Astrocyte (in vitro differentiated cells and primary cell): ENCODE measurements around the gene SERPINB11. TPM values are rescaled to one million over a fixed set of nuclear protein-coding genes. Genes with fewer than 3 reads are reported as not detected.
A peak's percentile ranks its signal among the peaks of the same experiment; 100 is the strongest.

ENCODE experiments used
- DNase-seq: peaks from one replicate; pipeline ENCODE4 v3.0.0-alpha.2; 2010; ENCODE audit warnings: low read depth
- FAIRE-seq: peaks from 2 replicates; lab custom pipeline; 2011; peaks lifted over from hg19 to GRCh38; lab: Jason Lieb, UNC
- H2AFZ ChIP-seq: 2 replicates; pipeline ENCODE4 v1.6.0; 2012; ENCODE audit warnings: low read depth, low read length, inconsistent platforms
- H3K27ac ChIP-seq: 2 replicates; pipeline ENCODE4 v1.5.1; 2011; ENCODE audit warnings: low read depth, low read length, inconsistent platforms
- H3K27me3 ChIP-seq: 2 replicates; pipeline ENCODE4 v1.6.0; 2011; ENCODE audit warnings: low read length, inconsistent platforms; ENCODE audit not compliant: insufficient read depth
- H3K36me3 ChIP-seq: 2 replicates; pipeline ENCODE4 v1.5.1; 2011; ENCODE audit warnings: low read length, inconsistent platforms; ENCODE audit not compliant: insufficient read depth
- H3K4me1 ChIP-seq: 2 replicates; pipeline ENCODE4 v1.5.1; 2011; ENCODE audit warnings: low read length, inconsistent platforms; ENCODE audit not compliant: insufficient read depth
- H3K4me2 ChIP-seq: 2 replicates; pipeline ENCODE4 v1.6.0; 2012; ENCODE audit warnings: low read length, inconsistent platforms
- H3K4me3 ChIP-seq: 2 replicates; pipeline ENCODE4 v1.5.1; 2011; ENCODE audit warnings: low read depth, mild to moderate bottlenecking, low read length, inconsistent platforms; ENCODE audit not compliant: insufficient read depth
- H3K79me2 ChIP-seq: 2 replicates; pipeline ENCODE4 v1.6.0; 2012; ENCODE audit warnings: mild to moderate bottlenecking, low read length, inconsistent platforms; ENCODE audit not compliant: insufficient read depth
- H3K9ac ChIP-seq: 2 replicates; pipeline ENCODE4 v1.6.0; 2012; ENCODE audit warnings: mild to moderate bottlenecking, low read length, inconsistent platforms
- H3K9me3 ChIP-seq: 2 replicates; pipeline ENCODE4 v1.5.1; 2012; ENCODE audit warnings: low read depth, mild to moderate bottlenecking, low read length, inconsistent platforms; ENCODE audit not compliant: insufficient read depth
- H4K20me1 ChIP-seq: 2 replicates; pipeline ENCODE4 v1.6.0; 2012; ENCODE audit warnings: low read length, inconsistent platforms; ENCODE audit not compliant: insufficient read depth
- H3K27ac Mint-ChIP-seq: one replicate; pipeline ENCODE4 v1.8.0; 2021; ENCODE audit warnings: mild to moderate bottlenecking, mixed read lengths; ENCODE audit not compliant: unreplicated experiment
- H3K27me3 Mint-ChIP-seq: one replicate; pipeline ENCODE4 v1.8.0; 2021; ENCODE audit warnings: low read depth, mixed read lengths; ENCODE audit not compliant: unreplicated experiment
- H3K36me3 Mint-ChIP-seq: one replicate; pipeline ENCODE4 v1.8.0; 2021; ENCODE audit warnings: low read depth, mixed read lengths; ENCODE audit not compliant: unreplicated experiment
- H3K4me1 Mint-ChIP-seq: one replicate; pipeline ENCODE4 v1.8.0; 2021; ENCODE audit warnings: low read depth, mixed read lengths; ENCODE audit not compliant: unreplicated experiment
- H3K4me3 Mint-ChIP-seq: one replicate; pipeline ENCODE4 v1.8.0; 2021; ENCODE audit warnings: mild to moderate bottlenecking, moderate library complexity, mixed read lengths; ENCODE audit not compliant: unreplicated experiment
- H3K9me3 Mint-ChIP-seq: one replicate; pipeline ENCODE4 v1.8.0; 2021; ENCODE audit warnings: mild to moderate bottlenecking, mixed read lengths; ENCODE audit not compliant: unreplicated experiment
- CTCF ChIP-seq: IDR thresholded peaks from 2 replicates; pipeline ENCODE4 v1.5.1; 2011; ENCODE audit warnings: low read depth, mild to moderate bottlenecking, inconsistent platforms, low read length, moderate library complexity; ENCODE audit not compliant: insufficient read depth
- EZH2 ChIP-seq: IDR thresholded peaks from 2 replicates; pipeline ENCODE4 v1.6.1; 2012; ENCODE audit warnings: mild to moderate bottlenecking, low read length, inconsistent platforms; ENCODE audit not compliant: insufficient read depth
- total RNA-seq: library from RNA; stranded (reverse); gene quantifications from 2 replicates; pipeline ENCODE4 v1.2.1, GENCODE V29; 2021

The SERPINB11 gene
- total RNA-seq, 1 donor from 2014 or later: not detected

DNA sequence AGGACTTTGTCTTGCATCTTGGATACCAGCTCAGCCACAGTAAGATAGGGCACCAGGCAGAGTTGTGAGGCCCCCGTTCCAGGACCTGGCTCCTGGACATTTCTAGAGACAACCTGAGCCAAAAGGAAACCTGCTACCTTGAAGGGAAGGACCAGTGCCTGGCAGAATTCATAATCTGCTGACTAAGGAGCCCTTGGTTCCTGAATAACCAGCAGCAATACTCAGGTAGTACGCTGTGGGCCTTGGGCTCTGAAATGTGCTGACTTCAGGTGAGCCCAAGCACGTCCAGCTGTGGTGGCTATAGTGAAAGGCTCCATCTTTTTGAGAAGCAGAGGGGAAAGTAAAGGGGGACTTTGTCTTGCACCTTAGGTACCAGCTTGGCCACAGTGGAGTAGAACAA lies 28.5 kb downstream of the SERPINB11 start:
- no peaks in the 10 kb centered on the region for H3K79me2 ChIP-seq
- no peaks in the 10 kb centered on the region for H4K20me1 ChIP-seq
- H3K27me3 ChIP-seq: no peaks in the 10 kb centered on the region
- no peak overlapping the region for H3K9ac ChIP-seq
- DNase-seq (no peak), FAIRE-seq (no peak)
- no peaks in the 10 kb centered on the region for H3K4me1 Mint-ChIP-seq
- no peaks in the 10 kb centered on the region for H3K36me3 ChIP-seq
- no peaks in the 10 kb centered on the region for H3K36me3 Mint-ChIP-seq
- H3K4me2 ChIP-seq: no peak overlapping the region
- H3K9me3 Mint-ChIP-seq: peaks cover 5% of the 10 kb centered on the region
- no peaks in the 10 kb centered on the region for H3K9me3 ChIP-seq
- no peak overlapping the region for H2AFZ ChIP-seq
- H3K4me3 Mint-ChIP-seq: no peak overlapping the region
- TF ChIP-seq CTCF (no peak), EZH2 (no peak)
- no peak overlapping the region for H3K27ac Mint-ChIP-seq
- H3K27me3 Mint-ChIP-seq: no peaks in the 10 kb centered on the region
- H3K4me1 ChIP-seq: no peaks in the 10 kb centered on the region
- H3K27ac ChIP-seq: no peak overlapping the region
- no peak overlapping the region for H3K4me3 ChIP-seq

DNA sequence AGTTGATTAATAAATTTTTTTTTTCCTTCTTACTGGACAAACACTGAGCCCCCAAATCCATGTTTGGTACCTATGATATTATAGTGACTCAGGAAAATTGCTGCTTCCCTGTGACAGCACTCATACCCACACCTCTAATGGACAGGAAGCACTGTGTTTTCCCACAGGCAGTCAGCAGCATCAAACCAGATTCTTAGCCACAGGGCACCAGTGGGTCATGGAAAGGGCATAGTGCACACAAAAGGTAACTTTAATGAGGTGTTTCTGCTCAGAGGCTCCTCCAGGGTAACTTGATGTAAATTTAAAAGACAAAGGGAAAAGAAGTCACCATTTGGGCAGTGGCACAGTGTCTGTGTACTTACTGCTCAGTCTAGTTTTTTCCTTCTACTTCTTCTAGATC lies 34.1 kb downstream of the SERPINB11 start:
- Mint-ChIP-seq H3K9me3 (peaks cover 4% of the 10 kb centered on the region), H3K27me3 (no peaks in the 10 kb centered on the region), H3K36me3 (no peaks in the 10 kb centered on the region), H3K27ac (peak overlapping the region; percentile 63), H3K4me3 (no peak overlapping the region), H3K4me1 (peaks cover 4% of the 10 kb centered on the region)
- no peaks in the 10 kb centered on the region for H3K4me1 ChIP-seq
- H3K4me2 ChIP-seq: no peak overlapping the region
- no peaks in the 10 kb centered on the region for H3K36me3 ChIP-seq
- TF ChIP-seq CTCF (no peak), EZH2 (no peak)
- H3K9ac ChIP-seq: no peak overlapping the region
- no peak for FAIRE-seq
- no peak overlapping the region for H3K4me3 ChIP-seq
- H3K79me2 ChIP-seq: no peaks in the 10 kb centered on the region
- H3K9me3 ChIP-seq: no peaks in the 10 kb centered on the region
- no peaks in the 10 kb centered on the region for H4K20me1 ChIP-seq
- no peak overlapping the region for H2AFZ ChIP-seq
- H3K27ac ChIP-seq: no peak overlapping the region
- H3K27me3 ChIP-seq: no peaks in the 10 kb centered on the region
- no peak for DNase-seq

- Histone ChIP-seq H3K4me2 (no peak overlapping the region), H3K4me1 (no peaks in the 10 kb centered on the region), H3K9me3 (no peaks in the 10 kb centered on the region), H2AFZ (no peak overlapping the region), H3K36me3 (no peaks in the 10 kb centered on the region), H3K27me3 (no peaks in the 10 kb centered on the region), H3K9ac (no peak overlapping the region), H3K79me2 (no peaks in the 10 kb centered on the region), H3K4me3 (no peak overlapping the region), H3K27ac (no peak overlapping the region), H4K20me1 (no peaks in the 10 kb centered on the region)
- Mint-ChIP-seq H3K27ac (no peak overlapping the region), H3K36me3 (no peaks in the 10 kb centered on the region), H3K27me3 (no peaks in the 10 kb centered on the region), H3K4me1 (peaks cover 3% of the 10 kb centered on the region), H3K9me3 (peaks cover 4% of the 10 kb centered on the region), H3K4me3 (no peak overlapping the region)
- DNase-seq: no peak
- TF ChIP-seq EZH2: no peak
- peak; percentile 58 for TF ChIP-seq CTCF
- peak; percentile 9 for FAIRE-seq
These were observed 39.0 kb downstream of the SERPINB11 start for GRCh38 chr18:63741769-63742168.
